ENCODE measurements around the gene MAGI2. TPM values are rescaled to one million over a fixed set of nuclear protein-coding genes. Genes with fewer than 3 reads are reported as not detected.

The MAGI2 gene
- total and polyA plus RNA-seq, 2 of the 13 experiments (the other 11 are each of a cell fraction or from before 2014, with no cell fraction given): 1.5 to 3.8 TPM

DNA sequence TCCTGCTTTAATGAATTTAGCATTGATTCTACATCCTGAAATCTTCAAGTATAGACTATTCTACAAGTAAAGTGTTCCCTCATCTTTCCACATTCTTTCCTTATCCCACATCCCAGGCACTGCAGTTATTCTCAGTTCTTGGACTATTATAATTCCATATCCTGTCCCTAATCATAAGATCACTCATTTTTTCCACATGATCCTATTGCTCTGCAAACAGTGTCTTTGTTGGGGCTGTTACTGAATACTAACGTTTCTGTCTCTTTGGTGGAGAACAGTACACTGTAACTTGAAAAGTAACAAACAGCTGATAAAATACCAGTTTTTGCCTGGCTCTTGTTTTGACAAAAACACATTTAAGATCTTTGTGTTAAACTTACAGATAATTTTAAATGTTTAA is 769.9 kb downstream of the MAGI2 start:
- DNase-seq (ENCODE audit: low spot score) (no peak), FAIRE-seq (no peak), ATAC-seq (no peak)
- Histone ChIP-seq H3K4me2 (ENCODE audit: low read depth, low read length) (no peak overlapping the region), H3K9ac (ENCODE audit: insufficient read depth, low read depth, low read length) (no peak overlapping the region), H3K4me1 (ENCODE audit: insufficient read depth, low read length) (no peaks in the 10 kb centered on the region), H3K27me3 (ENCODE audit: control insufficient read depth in 1 of 2, insufficient read depth in 2 of 2, low read length in 2 of 2) (no peaks in the 10 kb centered on the region), H4K20me1 (ENCODE audit: insufficient read depth, low read length) (no peaks in the 10 kb centered on the region), H3K36me3 (replicated peaks in 1 of 2; ENCODE audit: control insufficient read depth in 1 of 2, insufficient read depth in 2 of 2, low read length in 2 of 2) (no peaks in the 10 kb centered on the region), H3K4me3 (replicated peaks in 1 of 3; ENCODE audit: insufficient read depth in 1 of 3, low read depth in 2 of 3, low read length in 3 of 3) (no peak overlapping the region), H3K27ac (ENCODE audit: extremely low read length, insufficient read depth, low read length) (no peak overlapping the region), H3K9me3 (ENCODE audit: low read length) (no peaks in the 10 kb centered on the region), H3K79me2 (ENCODE audit: insufficient read depth, low read length) (no peaks in the 10 kb centered on the region), H2AFZ (ENCODE audit: low read length) (no peak overlapping the region)
- WGBS (ENCODE audit: low lambda C conversion rate): 10% methylated on average over 1 of the region's 1 CpG
- TF ChIP-seq RXRA (CRISPR knock-in tag; IDR thresholded peaks at IDR 0.05) (no peak), SYNCRIP (IDR thresholded peaks at IDR 0.05; ENCODE audit: insufficient read depth, low read depth, low read length) (no peak), KDM3A (CRISPR knock-in tag; IDR thresholded peaks at IDR 0.05; ENCODE audit: low read depth) (no peak), ZNF230 (CRISPR knock-in tag; IDR thresholded peaks at IDR 0.05) (no peak), ELF3 (CRISPR knock-in tag; IDR thresholded peaks at IDR 0.05) (no peak), ZNF879 (CRISPR knock-in tag; IDR thresholded peaks at IDR 0.05) (no peak), NFE2 (CRISPR knock-in tag; IDR thresholded peaks at IDR 0.05) (no peak), NKX3-1 (CRISPR knock-in tag; IDR thresholded peaks at IDR 0.05) (no peak), THAP11 (CRISPR knock-in tag; IDR thresholded peaks at IDR 0.05) (no peak), ZNF577 (CRISPR knock-in tag; IDR thresholded peaks at IDR 0.05; ENCODE audit: borderline replicate concordance, low read depth) (no peak), DMAP1 (CRISPR knock-in tag; IDR thresholded peaks at IDR 0.05) (no peak)
- TF ChIP-seq, protein P1, sequence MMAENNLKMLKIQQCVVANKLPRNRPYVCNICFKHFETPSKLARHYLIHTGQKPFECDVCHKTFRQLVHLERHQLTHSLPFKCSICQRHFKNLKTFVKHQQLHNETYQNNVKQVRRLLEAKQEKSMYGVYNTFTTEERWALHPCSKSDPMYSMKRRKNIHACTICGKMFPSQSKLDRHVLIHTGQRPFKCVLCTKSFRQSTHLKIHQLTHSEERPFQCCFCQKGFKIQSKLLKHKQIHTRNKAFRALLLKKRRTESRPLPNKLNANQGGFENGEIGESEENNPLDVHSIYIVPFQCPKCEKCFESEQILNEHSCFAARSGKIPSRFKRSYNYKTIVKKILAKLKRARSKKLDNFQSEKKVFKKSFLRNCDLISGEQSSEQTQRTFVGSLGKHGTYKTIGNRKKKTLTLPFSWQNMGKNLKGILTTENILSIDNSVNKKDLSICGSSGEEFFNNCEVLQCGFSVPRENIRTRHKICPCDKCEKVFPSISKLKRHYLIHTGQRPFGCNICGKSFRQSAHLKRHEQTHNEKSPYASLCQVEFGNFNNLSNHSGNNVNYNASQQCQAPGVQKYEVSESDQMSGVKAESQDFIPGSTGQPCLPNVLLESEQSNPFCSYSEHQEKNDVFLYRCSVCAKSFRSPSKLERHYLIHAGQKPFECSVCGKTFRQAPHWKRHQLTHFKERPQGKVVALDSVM (CRISPR knock-in tag; IDR thresholded peaks at IDR 0.05): no peak
- TF ChIP-seq, protein P2, sequence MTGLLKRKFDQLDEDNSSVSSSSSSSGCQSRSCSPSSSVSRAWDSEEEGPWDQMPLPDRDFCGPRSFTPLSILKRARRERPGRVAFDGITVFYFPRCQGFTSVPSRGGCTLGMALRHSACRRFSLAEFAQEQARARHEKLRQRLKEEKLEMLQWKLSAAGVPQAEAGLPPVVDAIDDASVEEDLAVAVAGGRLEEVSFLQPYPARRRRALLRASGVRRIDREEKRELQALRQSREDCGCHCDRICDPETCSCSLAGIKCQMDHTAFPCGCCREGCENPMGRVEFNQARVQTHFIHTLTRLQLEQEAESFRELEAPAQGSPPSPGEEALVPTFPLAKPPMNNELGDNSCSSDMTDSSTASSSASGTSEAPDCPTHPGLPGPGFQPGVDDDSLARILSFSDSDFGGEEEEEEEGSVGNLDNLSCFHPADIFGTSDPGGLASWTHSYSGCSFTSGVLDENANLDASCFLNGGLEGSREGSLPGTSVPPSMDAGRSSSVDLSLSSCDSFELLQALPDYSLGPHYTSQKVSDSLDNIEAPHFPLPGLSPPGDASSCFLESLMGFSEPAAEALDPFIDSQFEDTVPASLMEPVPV (CRISPR knock-in tag; IDR thresholded peaks at IDR 0.05): no peak
- ChIA-PET CTCF (ENCODE audit: low intra/inter-chr PET ratio, low total read pairs) (no interaction called here), POLR2A (no interaction called here)
- in situ Hi-C loops (cut with HindIII; ENCODE audit: extremely low pct_ligation_motif_present, low pct_unique_long_range_greater_than_20kb): no loop called here
- intact Hi-C loops (cut with micrococcal nuclease; ENCODE audit: unreplicated experiment): no loop called here
- no TSS peak for BruUV-seq (replicated peaks)
